ENCODE results near the gene IL17C. TPM values are rescaled to one million over a fixed set of nuclear protein-coding genes. Genes with fewer than 3 reads are reported as not detected.

The IL17C gene
- total RNA-seq, 1 experiment from 2014 or later: 0.31 TPM

DNA sequence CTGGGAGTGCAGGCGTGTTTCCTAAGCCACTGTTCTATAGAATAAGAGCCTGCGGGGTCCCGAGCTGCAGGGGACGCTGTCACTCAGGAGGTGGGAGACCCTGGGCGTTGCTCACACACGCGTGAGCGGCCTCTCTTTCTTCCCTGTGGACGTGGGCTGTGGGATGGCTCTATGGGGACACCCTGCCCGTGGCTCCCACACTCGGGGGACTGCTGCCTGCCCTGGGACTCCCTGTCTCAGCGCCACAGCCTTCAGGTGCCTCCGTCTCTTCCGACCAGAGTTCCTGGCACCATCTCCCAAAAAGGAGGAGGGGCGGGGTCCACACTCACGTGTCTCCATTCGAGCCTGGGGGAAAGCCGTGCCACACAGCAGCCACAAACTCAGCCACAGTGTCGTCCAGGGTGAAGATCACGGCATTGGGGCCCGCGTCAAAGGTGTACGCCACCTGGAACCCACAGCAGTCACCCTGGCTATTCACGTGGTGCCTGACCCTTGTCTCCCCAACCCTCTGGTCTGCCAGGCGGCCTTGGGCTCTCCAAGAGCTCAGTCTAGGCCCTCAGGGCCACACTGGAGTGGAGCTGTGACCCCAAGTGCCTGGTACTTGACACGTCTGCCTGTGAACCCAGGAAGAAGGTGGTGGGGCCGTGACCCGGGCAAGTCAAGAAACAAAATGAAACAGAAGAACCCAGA is 16.1 kb downstream of the IL17C start:
- H3K9me3 Mint-ChIP-seq: no peaks in the 10 kb centered on the region
- no CpG with 5 or more reads among the region's 28 CpGs for WGBS (ENCODE audit: extremely low coverage, insufficient read length, low lambda C conversion rate)
- Histone ChIP-seq H2BK120ac (ENCODE audit: low read depth, low read length, poor library complexity, severe bottlenecking) (no peak overlapping the region), H2BK20ac (ENCODE audit: low read depth, low read length, poor library complexity, severe bottlenecking) (no peak overlapping the region), H2BK15ac (ENCODE audit: low read depth, low read length) (no peak overlapping the region), H4K5ac (ENCODE audit: insufficient read length, low read depth, low read length) (no peak overlapping the region), H2BK5ac (ENCODE audit: insufficient read length, low read length) (no peak overlapping the region), H2AFZ (ENCODE audit: low read length) (no peak overlapping the region), H3K14ac (ENCODE audit: insufficient read depth, low read length) (no peak overlapping the region), H3K23me2 (ENCODE audit: insufficient read length, low read depth, low read length, poor library complexity, severe bottlenecking) (peaks cover 17% of the 10 kb centered on the region), H3K23ac (ENCODE audit: insufficient read length, low read depth, low read length) (no peak overlapping the region), H3K4me1 (ENCODE audit: insufficient read depth, low read length) (no peaks in the 10 kb centered on the region; the same call in 1 of the 2 replicates), H3K18ac (ENCODE audit: insufficient read length, low read depth, low read length) (no peak overlapping the region), H3K27me3 (ENCODE audit: insufficient read depth, low read length) (no peaks in the 10 kb centered on the region), H3K9me3 (ENCODE audit: control insufficient read depth, low read depth, low read length) (no peaks in the 10 kb centered on the region), H3K4me2 (ENCODE audit: insufficient read depth, insufficient read length, low read length) (no peak overlapping the region), H4K8ac (replicated peaks; ENCODE audit: insufficient read length, low read depth, low read length) (no peak overlapping the region), H3K27ac (ENCODE audit: insufficient read length, low read depth, low read length) (no peak overlapping the region), H4K91ac (ENCODE audit: insufficient read length, low read depth, low read length) (no peak overlapping the region), H3K9ac (ENCODE audit: extremely low read depth, insufficient read length, low read length) (no peak overlapping the region), H3K79me1 (ENCODE audit: insufficient read depth, low read depth, low read length, poor library complexity, severe bottlenecking) (peaks cover 6% of the 10 kb centered on the region), H2BK12ac (ENCODE audit: insufficient read length, low read depth, low read length) (no peak overlapping the region), H2AK5ac (ENCODE audit: insufficient read length, low read length) (no peak overlapping the region), H3K4ac (ENCODE audit: low read depth, low read length) (no peak overlapping the region), H4K20me1 (ENCODE audit: control insufficient read depth, insufficient read depth, insufficient read length) (no peaks in the 10 kb centered on the region), H3K79me2 (ENCODE audit: insufficient read depth, low read length) (peaks cover 8% of the 10 kb centered on the region; the same call in 1 of the 2 replicates), H3K56ac (ENCODE audit: insufficient read length, low read depth, low read length) (no peak overlapping the region), H3T11ph (ENCODE audit: low read length) (no peak overlapping the region)
- H3K36me3 Mint-ChIP-seq (ENCODE audit: insufficient read depth in 1 of 3, low read depth in 3 of 3): peaks cover 9 to 31% (median 26%) of the 10 kb centered on the region in 3 experiments; a peak in 6 of 7 replicates
- H3K4me1 Mint-ChIP-seq: peaks cover 4 to 9% of the 10 kb centered on the region in 2 experiments; a peak in 3 of 4 replicates
- TF ChIP-seq, protein P1, sequence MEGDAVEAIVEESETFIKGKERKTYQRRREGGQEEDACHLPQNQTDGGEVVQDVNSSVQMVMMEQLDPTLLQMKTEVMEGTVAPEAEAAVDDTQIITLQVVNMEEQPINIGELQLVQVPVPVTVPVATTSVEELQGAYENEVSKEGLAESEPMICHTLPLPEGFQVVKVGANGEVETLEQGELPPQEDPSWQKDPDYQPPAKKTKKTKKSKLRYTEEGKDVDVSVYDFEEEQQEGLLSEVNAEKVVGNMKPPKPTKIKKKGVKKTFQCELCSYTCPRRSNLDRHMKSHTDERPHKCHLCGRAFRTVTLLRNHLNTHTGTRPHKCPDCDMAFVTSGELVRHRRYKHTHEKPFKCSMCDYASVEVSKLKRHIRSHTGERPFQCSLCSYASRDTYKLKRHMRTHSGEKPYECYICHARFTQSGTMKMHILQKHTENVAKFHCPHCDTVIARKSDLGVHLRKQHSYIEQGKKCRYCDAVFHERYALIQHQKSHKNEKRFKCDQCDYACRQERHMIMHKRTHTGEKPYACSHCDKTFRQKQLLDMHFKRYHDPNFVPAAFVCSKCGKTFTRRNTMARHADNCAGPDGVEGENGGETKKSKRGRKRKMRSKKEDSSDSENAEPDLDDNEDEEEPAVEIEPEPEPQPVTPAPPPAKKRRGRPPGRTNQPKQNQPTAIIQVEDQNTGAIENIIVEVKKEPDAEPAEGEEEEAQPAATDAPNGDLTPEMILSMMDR (conservative IDR thresholded peaks at IDR 0.05): no peak
- no peaks in the 10 kb centered on the region for H3K27me3 Mint-ChIP-seq (ENCODE audit: low read depth)
- DNase-seq: no peak
- no peak overlapping the region for H3K4me3 Mint-ChIP-seq
- no peak overlapping the region for H3K27ac Mint-ChIP-seq

All from H9 (cell line).